Measurements from ENCODE around the gene HLA-G. TPM values are rescaled to one million over a fixed set of nuclear protein-coding genes. Genes with fewer than 3 reads are reported as not detected.

HLA-G gene
- total RNA-seq, 1 donor from 2014 or later, result not detected

DNA sequence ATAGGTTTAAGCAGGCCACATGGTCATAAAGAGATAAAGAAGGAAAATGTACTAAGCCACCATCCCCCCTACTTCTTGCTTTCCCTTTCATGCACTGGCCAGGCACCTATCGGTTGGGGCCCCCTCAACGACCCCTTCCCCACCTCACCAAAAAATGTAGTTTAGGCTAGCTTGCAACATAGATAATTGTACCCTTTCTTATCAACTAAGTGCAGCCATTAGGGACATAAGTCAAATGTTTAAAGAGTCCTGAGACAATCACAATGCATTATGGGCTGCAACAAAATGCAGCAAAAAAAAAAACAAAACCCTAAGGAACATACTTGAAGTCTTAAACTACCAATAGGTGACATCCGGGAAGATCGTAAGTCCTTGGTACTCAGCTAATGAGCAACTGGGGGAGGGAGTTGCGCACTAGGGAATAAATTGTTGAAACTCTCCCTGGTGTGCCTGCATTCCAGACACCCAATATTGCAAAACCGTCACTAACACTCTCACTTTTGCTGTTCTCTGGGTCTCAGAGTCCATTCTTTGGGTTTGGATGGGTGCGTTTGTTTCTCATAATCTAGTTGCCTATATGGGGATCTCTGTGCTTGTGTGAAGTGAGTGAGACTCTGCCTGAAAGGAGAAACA is 12.4 kb upstream of the HLA-G start:
- DNase-seq (ENCODE audit: low read depth), result no peak

DNA sequence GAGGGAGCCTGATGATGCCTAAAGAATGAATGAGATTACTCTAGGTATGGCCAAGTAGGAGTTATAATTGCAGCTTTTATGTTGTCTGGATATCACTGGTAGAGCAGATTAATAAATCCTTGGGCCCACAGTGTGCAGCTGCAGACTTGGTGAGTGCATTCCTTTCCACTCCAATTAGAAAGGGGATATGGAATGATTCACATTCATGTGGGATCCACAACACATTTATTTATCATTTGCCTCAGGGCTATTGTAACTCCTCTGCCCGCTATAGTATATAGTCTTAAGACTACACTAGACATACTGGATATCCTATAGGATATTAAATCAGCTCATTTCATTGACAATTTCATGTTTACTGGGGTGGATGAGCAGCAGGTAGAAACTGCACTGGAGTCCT is 11.6 kb upstream of the HLA-G start:
- no peak for DNase-seq (ENCODE audit: low read depth)

DNA sequence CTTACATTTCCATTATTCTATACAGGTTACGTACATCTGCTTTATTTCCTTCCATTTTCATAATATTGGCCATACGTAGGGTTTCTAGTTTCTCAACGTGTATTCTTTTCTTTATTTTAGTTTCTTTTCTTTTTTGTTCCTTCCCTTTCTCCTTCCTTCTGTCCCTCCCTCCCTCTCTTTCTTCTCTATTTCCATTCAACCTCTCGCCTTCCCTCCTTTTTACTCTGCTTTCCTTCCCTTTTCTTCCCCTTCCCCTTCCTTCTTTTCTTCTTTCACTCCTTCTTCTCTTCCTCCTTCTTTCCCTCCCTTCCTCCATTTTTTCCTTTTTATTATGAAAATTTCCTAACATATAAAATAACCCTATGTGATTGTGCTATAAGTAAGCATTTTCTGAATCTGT is 8.7 kb upstream of the HLA-G start:
- DNase-seq (ENCODE audit: low read depth), result no peak

DNA sequence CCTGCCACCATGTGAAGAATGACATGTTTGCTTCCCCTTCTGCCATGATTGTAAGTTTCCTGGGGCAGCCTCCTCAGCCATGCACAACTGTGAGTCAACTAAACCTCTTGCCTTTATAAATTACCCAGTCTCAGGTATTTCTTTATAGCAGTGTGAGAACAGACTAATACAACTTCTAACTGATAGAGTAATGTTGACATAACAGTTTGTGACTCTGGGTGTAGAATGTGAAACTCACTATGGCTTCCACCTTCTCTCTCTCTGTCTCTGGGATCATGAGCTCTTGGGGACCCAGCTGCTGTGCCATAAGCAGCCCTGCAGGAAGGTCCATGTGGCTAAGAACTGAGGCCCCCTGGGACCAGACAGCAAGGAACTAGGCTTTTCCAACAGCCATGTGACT is 3.5 kb upstream of the HLA-G start:
- DNase-seq (ENCODE audit: low read depth), result no peak

DNA sequence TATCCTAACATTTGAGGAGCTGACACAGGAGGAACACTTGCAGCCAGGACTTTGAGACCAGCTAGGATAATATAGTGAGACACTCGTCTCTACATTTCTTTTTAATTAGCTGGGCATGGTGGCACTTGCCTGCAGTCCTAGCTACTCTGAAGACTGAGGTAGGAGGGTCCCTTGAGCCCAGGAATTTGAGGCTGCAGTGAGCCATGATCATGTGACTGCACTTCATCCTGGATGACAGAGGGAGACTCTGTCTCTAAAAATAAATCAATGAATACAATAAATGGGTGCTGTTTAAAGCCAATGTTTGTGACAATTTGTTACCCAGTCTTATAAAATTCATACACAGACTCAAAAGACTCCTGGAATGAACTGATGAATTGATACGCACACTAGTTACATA is 1.8 kb upstream of the HLA-G start:
- no peak for DNase-seq (ENCODE audit: low read depth)

DNA sequence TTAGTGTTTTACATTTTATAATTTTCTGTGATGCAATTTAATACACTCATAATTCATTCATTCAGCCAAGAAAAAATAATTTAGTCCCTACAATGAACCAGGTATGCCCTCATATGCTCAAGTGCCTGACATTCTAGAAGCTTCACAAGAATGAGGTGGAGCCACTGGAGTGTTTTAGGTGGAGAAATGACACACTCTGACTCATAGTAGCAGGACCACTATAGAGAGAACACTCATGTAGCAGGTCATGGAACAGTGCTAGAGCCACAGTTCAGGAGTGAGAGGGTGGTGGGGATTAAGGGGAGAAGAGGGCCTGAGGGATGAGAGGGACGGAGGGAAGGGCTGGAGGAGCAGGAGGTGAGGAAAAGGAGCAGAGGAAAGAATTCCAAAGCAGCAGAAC is 1.4 kb upstream of the HLA-G start:
- DNase-seq (ENCODE audit: low read depth), result no peak

DNA sequence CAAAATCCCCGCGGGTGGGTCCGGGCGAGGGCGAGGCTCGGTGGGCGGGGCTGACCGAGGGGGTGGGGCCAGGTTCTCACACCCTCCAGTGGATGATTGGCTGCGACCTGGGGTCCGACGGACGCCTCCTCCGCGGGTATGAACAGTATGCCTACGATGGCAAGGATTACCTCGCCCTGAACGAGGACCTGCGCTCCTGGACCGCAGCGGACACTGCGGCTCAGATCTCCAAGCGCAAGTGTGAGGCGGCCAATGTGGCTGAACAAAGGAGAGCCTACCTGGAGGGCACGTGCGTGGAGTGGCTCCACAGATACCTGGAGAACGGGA is 809 bp downstream of the HLA-G start:
- no peak for DNase-seq (ENCODE audit: low read depth)

DNA sequence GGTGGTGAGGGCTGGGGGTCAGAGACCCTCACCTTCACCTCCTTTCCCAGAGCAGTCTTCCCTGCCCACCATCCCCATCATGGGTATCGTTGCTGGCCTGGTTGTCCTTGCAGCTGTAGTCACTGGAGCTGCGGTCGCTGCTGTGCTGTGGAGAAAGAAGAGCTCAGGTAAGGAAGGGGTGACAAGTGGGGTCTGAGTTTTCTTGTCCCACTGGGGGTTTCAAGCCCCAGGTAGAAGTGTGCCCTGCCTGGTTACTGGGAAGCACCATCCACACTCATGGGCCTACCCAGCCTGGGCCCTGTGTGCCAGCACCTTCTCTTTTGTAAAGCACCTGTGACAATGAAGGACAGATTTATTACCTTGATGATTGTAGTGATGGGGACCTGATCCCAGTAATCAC is 2.1 kb downstream of the HLA-G start:
- no peak for DNase-seq (ENCODE audit: low read depth)

DNA sequence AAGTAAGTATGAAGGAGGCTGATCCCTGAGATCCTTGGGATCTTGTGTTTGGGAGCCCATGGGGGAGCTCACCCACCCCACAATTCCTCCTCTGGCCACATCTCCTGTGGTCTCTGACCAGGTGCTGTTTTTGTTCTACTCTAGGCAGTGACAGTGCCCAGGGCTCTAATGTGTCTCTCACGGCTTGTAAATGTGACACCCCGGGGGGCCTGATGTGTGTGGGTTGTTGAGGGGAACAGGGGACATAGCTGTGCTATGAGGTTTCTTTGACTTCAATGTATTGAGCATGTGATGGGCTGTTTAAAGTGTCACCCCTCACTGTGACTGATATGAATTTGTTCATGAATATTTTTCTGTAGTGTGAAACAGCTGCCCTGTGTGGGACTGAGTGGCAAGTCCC is 2.8 kb downstream of the HLA-G start:
- no peak for DNase-seq (ENCODE audit: low read depth)

DNA sequence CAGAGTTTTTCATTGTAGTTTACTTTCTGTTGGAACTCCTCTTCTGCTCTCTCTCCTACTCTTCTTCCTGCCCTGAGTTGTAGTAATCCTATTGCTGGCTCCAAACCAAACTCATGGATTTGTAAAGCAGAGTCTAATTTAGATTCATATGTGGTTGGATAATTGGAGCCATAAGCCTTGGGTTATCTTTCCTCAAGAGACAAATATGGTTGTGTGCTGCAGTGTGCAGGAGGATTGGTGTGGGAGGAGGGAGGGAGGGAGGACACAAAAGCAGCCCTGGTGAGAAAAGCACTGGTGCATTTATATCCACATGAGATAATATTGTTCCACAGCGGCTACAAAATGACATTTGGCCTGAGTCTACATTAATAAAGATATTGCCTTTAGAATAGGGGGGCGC is 4.2 kb downstream of the HLA-G start:
- no peak for DNase-seq (ENCODE audit: low read depth)

DNA sequence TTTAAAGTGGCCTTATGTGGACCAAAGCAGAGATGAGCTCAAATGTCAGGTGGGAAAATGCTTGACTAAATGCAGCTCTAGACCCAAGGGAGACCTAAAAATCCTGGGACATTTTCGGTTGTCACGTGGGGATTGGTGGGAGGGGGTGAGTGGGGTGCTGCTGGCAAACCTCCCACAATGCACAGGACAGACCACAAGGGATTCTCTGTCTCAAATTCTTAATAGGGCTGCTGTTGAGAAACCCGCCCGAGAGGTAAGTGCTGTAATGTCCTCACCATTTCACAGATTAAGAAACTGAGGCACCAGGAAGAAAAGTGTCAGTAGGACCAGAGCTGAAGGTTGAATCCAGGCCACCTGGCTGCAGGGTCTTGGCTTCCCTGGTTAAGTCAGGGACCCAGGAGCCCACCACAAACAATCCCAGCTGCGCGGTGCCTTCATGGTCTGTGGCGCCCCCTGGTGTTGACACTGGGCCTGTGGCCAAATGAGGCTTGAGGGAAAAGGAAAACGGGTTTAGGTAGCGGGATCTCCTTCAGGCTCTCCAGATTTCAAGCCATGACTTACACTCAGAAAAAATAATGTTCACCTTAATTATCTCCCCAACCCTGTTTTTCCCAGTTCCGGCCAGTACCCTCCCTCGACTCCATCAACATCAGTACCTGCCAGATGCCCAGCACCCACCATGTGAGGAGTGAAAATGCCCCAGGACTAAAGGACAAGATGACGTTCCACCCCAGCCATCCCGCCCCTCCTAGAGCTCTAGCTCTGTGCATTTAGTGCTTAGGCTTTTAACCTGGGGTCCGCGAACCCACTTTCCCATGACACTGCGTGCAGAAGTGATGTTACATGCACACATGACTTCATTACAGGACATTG is 7.2 kb downstream of the HLA-G start:
- peak; percentile 20 for DNase-seq (ENCODE audit: low read depth)

DNA sequence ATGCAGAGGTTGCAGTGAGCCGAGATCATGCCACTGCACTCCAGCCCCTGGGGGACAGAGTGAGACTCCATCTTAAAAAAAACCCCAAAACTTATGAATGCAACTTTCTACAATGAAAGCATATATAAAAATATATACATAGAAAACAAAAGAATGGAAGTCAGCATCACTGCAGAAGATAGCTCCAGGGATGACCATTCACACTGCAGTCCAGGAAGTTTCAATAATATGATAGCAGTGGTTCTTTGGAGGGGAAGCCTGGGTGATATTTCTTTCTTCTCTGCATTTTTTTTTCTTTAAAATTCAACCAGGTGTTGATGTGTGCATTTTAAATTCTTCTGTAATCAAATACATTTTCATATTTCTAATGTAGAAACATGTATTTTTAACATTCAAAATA is 12.3 kb downstream of the HLA-G start:
- DNase-seq (ENCODE audit: low read depth), result no peak

DNA sequence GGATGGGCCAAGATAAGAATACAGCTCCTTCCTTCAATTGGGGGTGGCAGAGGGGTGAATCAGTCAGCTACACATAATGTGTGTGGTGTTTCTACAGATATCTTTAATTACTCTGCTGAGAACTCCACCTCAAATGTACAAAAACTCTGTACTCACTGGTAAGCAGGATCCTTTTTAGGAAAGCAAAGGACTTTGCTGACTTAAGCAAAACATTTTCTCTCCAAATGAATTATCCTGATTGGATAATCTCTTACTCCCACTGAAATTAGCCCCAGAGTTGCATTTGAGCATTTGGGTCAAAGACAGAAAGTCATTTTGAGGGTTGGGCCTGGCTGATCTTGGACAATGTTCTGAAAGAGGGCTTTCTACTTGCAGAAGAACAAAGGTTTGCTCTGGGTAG is 13.4 kb downstream of the HLA-G start:
- DNase-seq (ENCODE audit: low read depth), result no peak

DNA sequence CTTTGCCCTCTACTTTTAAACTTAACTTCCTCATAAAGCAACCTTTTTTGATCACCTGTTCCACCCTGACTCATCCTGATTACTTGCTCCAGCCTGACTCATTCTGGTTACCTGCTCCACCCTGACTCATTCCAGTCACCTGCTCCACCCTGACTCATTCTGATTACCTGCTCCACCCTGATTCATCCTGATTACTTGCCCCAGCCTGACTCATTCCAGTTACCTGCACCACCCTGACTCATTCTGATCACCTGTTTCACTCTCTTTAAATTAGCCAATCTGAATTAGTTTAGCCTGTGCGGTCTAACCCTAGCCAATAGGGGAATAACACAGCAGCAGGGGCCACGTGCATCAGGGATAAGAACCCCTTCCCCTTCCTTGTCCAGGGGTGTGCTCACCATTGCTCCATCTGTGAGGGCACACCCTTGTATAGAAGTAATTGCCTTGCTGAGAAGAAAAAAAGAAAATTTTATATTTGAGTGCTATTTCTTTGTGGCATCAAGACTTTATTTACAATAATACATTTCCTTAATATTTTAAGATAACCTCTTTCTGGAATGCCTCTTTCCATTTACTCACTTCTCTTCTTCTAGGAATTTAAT is 17.9 kb downstream of the HLA-G start:
- no peak for DNase-seq (ENCODE audit: low read depth)

DNA sequence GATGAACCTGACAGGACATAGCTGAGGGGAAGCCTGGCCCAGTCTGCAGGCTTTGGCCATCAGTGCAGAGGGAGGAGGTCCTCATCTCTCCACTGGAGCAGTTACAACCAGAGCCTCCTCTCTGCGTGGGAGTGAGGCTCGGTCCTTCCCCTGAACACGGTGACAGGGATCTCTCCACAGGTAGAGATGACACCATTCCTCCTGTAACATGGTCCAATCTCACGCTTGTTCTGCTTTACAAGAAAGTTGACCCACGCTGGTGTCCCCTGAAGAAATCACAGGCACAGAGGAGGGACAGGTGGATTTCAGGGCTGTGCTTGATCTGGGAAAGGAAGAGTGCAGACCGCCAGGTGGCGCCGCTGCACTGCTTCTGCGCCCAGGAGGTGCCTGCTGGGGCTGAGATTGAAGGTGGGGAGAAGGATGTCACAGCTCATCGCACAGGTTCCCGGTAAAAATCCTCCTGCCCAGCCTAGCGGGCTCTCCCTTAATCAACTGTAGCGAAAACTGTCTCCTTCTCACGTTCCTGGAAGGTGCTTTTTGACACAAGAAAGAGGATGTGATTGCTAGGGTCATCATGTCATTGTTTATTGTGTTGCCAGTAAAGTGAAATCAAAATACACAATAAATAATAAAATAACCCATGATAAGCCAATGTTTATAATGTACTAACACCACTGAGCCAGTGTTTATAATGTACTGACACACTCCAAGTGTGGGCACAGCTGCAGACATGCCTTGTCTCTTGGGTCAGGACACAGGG is 20.4 kb downstream of the HLA-G start:
- DNase-seq (ENCODE audit: low read depth), result peak; percentile 67

DNA sequence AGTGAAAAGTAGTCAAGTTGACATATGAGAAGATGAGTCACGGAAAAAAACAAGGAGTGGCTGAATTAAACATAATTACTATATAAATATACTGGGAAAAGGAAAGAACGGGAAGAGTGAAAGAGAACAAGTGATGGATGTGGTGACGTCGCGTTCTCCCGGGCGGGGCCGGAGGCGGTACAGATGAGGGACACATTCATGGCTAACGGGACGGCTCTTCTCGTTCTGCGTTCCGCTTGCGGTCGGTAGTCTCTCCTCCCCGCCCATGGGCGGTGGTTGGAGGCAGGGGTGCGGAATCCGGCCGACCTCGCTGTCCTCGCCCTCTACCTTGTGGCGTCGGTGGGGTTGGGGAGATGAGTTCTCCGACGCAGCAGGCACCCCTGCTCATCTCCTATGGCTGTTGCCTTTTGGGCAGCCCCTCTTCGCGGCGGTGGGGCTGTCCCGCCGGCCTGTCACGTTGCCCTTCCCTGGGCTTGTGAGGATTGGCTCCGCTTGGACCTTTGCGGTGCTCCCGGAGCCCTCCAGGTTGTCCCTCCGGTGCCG is 22.5 kb downstream of the HLA-G start:
- no peak for DNase-seq (ENCODE audit: low read depth)

DNA sequence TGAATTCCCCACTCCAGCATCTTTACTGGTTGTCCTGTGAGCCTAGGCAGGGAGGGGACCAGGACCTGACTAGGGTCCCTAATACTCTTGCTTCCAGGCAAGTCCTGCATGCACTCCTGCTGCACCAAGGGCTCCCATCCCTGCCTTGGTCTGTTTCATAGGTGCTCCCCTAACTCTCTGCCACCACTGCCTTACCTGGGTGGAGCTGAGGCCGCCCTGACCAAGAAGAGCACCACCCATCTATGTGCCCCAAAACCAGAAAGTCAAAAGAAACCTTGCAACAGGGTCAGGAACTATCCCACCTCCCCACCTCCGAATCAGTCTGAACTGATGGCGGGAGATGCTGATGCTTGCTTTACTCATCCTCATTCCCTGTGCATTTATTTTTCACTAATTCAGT is 23.6 kb downstream of the HLA-G start:
- no peak for DNase-seq (ENCODE audit: low read depth)

DNA sequence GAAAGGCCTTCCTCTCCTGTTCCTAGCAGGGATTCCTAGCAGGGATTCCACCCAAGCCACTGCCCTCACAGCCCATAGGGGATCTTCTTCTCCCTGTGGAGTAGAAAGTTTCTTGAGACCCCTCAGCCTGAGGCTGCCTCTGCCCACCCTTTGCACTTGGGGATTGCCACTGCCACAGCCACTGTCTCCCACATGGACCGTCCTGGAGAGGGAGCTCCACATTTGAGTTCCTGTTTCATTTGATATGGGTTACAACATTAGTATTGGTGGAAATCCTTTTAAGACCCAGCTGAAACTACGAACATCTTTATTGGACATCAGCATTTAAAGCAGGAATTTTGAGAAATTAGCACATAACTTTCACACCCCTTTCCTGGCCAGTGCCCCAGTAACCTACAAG is 25.6 kb downstream of the HLA-G start:
- DNase-seq (ENCODE audit: low read depth), result no peak

DNA sequence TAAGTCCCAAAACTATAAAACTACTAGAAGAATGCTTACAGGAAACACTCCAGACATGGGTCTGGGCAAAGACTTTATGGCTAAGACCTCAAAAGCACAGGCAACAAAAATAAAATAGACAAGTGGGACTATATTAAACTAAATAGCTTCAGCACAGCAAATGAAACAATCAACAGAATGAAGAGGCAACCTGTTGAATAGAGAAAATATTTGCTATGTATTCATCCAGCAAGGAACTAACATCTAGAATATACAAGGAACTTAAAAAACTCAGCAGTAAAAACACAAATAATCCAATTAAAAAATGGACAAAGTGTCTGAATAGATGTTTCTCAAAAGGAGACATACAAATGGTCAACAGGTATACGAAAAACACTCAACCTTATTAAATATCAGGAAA is 30.4 kb downstream of the HLA-G start:
- DNase-seq (ENCODE audit: low read depth), result no peak

DNA sequence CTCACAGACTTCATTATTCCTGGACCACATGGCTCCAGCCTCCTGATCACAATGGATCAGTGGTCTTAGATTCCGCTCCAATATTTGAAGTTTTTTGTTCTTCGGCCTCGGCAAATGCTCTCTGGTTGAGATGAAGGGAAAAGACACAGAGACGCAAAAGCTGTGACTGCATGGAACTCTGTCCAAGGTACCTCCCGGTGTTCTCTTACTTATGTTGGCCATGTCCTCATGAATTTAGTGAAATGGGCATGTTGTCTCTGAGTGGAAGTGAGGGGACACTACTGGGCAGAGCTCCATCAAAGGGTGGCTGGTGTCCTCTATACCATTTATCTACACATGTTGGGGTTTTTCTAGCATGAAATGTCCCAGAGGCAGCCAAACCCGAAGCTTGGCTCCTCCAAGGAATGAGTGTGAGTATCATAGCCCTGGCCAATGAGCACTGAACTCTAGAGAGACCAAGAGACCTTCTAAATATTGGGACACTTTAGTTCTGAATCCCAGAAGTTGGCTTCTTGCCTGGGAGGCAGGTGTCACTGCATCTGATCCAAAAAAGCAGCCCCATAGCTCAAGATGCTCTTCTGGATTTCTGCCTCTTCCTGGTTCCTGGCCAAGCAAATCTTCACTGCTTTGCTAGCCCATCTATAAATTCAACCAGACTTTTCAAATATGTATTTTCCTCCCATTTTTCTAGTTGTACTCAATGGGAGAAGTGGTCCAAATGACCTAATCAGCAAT is 34.1 kb downstream of the HLA-G start:
- peak; percentile 3 for DNase-seq (ENCODE audit: low read depth)
